GM19240 (cell line): ENCODE data around the gene PAAF1.
"Not testable (repeated sequence)": the region's sequence is repeated elsewhere in the genome, so short reads cannot be mapped to it uniquely, and the experiment has no call there.

Source experiments
- DNase-seq: peaks from one replicate; pipeline ENCODE4 v3.0.0; 2011; ENCODE audit warnings: low spot score; ENCODE audit not compliant: insufficient read length

Gene PAAF1

GRCh38 chr11:73883856-73884255 is 7.1 kb downstream of the PAAF1 start:
- DNase-seq = no peak

GRCh38 chr11:73888244-73888643 is 11.4 kb downstream of the PAAF1 start:
- no peak for DNase-seq

- DNase-seq = no peak
Measured at GRCh38 chr11:73889019-73889418, 12.2 kb downstream of the PAAF1 start.

GRCh38 chr11:73889536-73889935 is 12.7 kb downstream of the PAAF1 start:
- DNase-seq = no peak

- DNase-seq = no peak
Measured at GRCh38 chr11:73893041-73893440, 16.2 kb downstream of the PAAF1 start.

- no peak for DNase-seq
Measured at GRCh38 chr11:73894725-73895335, 18.0 kb downstream of the PAAF1 start.

GRCh38 chr11:73902303-73902702 is 25.5 kb downstream of the PAAF1 start:
- no peak for DNase-seq

- DNase-seq = no peak
Measured at GRCh38 chr11:73907191-73907590, 30.4 kb downstream of the PAAF1 start.

GRCh38 chr11:73912026-73912425 is 35.2 kb downstream of the PAAF1 start:
- no peak for DNase-seq

GRCh38 chr11:73913472-73913871 is 36.7 kb downstream of the PAAF1 start:
- DNase-seq = no peak

- DNase-seq = no peak
Measured at GRCh38 chr11:73914284-73914683, 37.5 kb downstream of the PAAF1 start.

- DNase-seq = no peak
Measured at GRCh38 chr11:73916435-73916834, 39.6 kb downstream of the PAAF1 start.

GRCh38 chr11:73921180-73921579 is 44.4 kb downstream of the PAAF1 start:
- no peak for DNase-seq

- no peak for DNase-seq
Measured at GRCh38 chr11:73929388-73929787, 52.6 kb downstream of the PAAF1 start.

- DNase-seq = no peak
Measured at GRCh38 chr11:73931039-73931645, 54.3 kb downstream of the PAAF1 start.

GRCh38 chr11:73931951-73932350 is 55.2 kb downstream of the PAAF1 start:
- no peak for DNase-seq

GRCh38 chr11:73932781-73933180 is 56.0 kb downstream of the PAAF1 start:
- no peak for DNase-seq

- DNase-seq = not testable (repeated sequence)
Measured at GRCh38 chr11:73936047-73936446, 59.2 kb downstream of the PAAF1 start.

- no peak for DNase-seq
Measured at GRCh38 chr11:73939096-73939495, 62.3 kb downstream of the PAAF1 start.

- no peak for DNase-seq
Measured at GRCh38 chr11:73940801-73941570, 64.2 kb downstream of the PAAF1 start.

- no peak for DNase-seq
Measured at GRCh38 chr11:73942010-73942409, 65.2 kb downstream of the PAAF1 start.

GRCh38 chr11:73944085-73944484 is 67.3 kb downstream of the PAAF1 start:
- DNase-seq = no peak

GRCh38 chr11:73944901-73945300 is 68.1 kb downstream of the PAAF1 start:
- no peak for DNase-seq
